ENCODE data around the gene MYT1.

The MYT1 gene

GRCh38 chr20:64140061-64140931 lies 24.0 kb upstream of the MYT1 start:
- DNase-seq: no peak

- no peak for DNase-seq
Measured at GRCh38 chr20:64140956-64141355, 23.3 kb upstream of the MYT1 start.

- no peak for DNase-seq
Measured at GRCh38 chr20:64142590-64142989, 21.7 kb upstream of the MYT1 start.

- no peak for DNase-seq
Measured at GRCh38 chr20:64143018-64143801, 21.0 kb upstream of the MYT1 start.

GRCh38 chr20:64144144-64144912 lies 19.9 kb upstream of the MYT1 start:
- no peak for DNase-seq

GRCh38 chr20:64145458-64146300 lies 18.6 kb upstream of the MYT1 start:
- no peak for DNase-seq

- DNase-seq: no peak
Measured at GRCh38 chr20:64146301-64146935, 17.8 kb upstream of the MYT1 start.

GRCh38 chr20:64146936-64147477 lies 17.2 kb upstream of the MYT1 start:
- DNase-seq: no peak

GRCh38 chr20:64148581-64148980 lies 15.7 kb upstream of the MYT1 start:
- DNase-seq: no peak

- no peak for DNase-seq
Measured at GRCh38 chr20:64149141-64149540, 15.1 kb upstream of the MYT1 start.

GRCh38 chr20:64149809-64150560 lies 14.3 kb upstream of the MYT1 start:
- DNase-seq: no peak

GRCh38 chr20:64150756-64151632 lies 13.3 kb upstream of the MYT1 start:
- no peak for DNase-seq

- DNase-seq: no peak
Measured at GRCh38 chr20:64151633-64152530, 12.4 kb upstream of the MYT1 start.

- no peak for DNase-seq
Measured at GRCh38 chr20:64152906-64153305, 11.3 kb upstream of the MYT1 start.

- DNase-seq: no peak
Measured at GRCh38 chr20:64153410-64153809, 10.8 kb upstream of the MYT1 start.

GRCh38 chr20:64153861-64154589 lies 10.2 kb upstream of the MYT1 start:
- no peak for DNase-seq

GRCh38 chr20:64154590-64155257 lies 9.5 kb upstream of the MYT1 start:
- no peak for DNase-seq

Measured in hematopoietic multipotent progenitor cell treated with erythropoietin and hydrocortisone succinate and interleukin-3 and kit ligand, for 4 days (in vitro differentiated cells).